Activated CD8-positive, alpha-beta T cell treated with anti-CD3 and anti-CD28 coated beads for 36 hours (primary cell): Measurements from ENCODE around the gene KPNA4. TPM values are rescaled to one million over a fixed set of nuclear protein-coding genes. Genes with fewer than 3 reads are reported as not detected.

Source experiments
- ATAC-seq: fragments of 200-7000 bp; cut with Tn5 transposase; one replicate; pipeline ENCODE4 v1.10.0; 2021; ENCODE audit warnings: mild to moderate bottlenecking, moderate library complexity
- CTCF ChIA-PET: fragments of 350-600 bp; sonication (Branson Sonifier 250); formaldehyde crosslinking; loops from one replicate; lab custom pipeline; 2021; ENCODE audit warnings: antibody characterized with exemption; lab: Charles Lee
- POLR2A ChIA-PET: fragments of 350-600 bp; sonication (Branson Sonifier 250); formaldehyde crosslinking; loops from one replicate; lab custom pipeline; 2021; ENCODE audit warnings: antibody characterized with exemption; lab: Charles Lee
- DNase-seq: peaks from one replicate; pipeline ENCODE4 v3.0.0-alpha.2; 2020
- H3K27ac Mint-ChIP-seq: one replicate; pipeline ENCODE4 v1.8.0; 2021; ENCODE audit warnings: mild to moderate bottlenecking, mixed read lengths
- H3K27me3 Mint-ChIP-seq: one replicate; pipeline ENCODE4 v1.8.0; 2021; ENCODE audit warnings: mixed read lengths
- H3K36me3 Mint-ChIP-seq: one replicate; pipeline ENCODE4 v1.8.0; 2021; ENCODE audit warnings: low read depth, mixed read lengths
- H3K4me1 Mint-ChIP-seq: one replicate; pipeline ENCODE4 v1.8.0; 2021; ENCODE audit warnings: low read depth, mixed read lengths
- H3K4me3 Mint-ChIP-seq: one replicate; pipeline ENCODE4 v1.8.0; 2021; ENCODE audit warnings: mild to moderate bottlenecking, moderate library complexity, mixed read lengths
- H3K9me3 Mint-ChIP-seq: one replicate; pipeline ENCODE4 v1.8.0; 2021; ENCODE audit warnings: mixed read lengths
- CTCF ChIP-seq: fragments of 200-600 bp; IDR thresholded peaks from one replicate; pipeline ENCODE4 v1.8.0; 2022; ENCODE audit warnings: antibody characterized with exemption, mild to moderate bottlenecking
- intact Hi-C: fragments of 100-400 bp; cut with micrococcal nuclease; formaldehyde crosslinking; loops from one replicate; pipeline ENCODE4 v1.10.0; 2022
- total RNA-seq, 2 experiments: library from RNA; stranded (reverse); gene quantifications; one replicate each; pipeline ENCODE4 v1.2.3, GENCODE V29; 2021

Gene KPNA4
- total RNA-seq, 2 experiments from 2014 or later = 50.6 to 51.0 TPM

- CTCF ChIA-PET = no interaction called here
- no peak for DNase-seq
- POLR2A ChIA-PET = no interaction called here
- no peak for TF ChIP-seq CTCF
- Mint-ChIP-seq H3K4me1 (no peaks in the 10 kb centered on the region), H3K9me3 (peaks cover 4% of the 10 kb centered on the region), H3K4me3 (no peak overlapping the region), H3K27me3 (no peaks in the 10 kb centered on the region), H3K27ac (no peak overlapping the region), H3K36me3 (no peaks in the 10 kb centered on the region)
- ATAC-seq = no peak
- intact Hi-C loops = no loop called here
Observed at GRCh38 chr3:160598865-160599264, 33.5 kb upstream of the KPNA4 start.

GRCh38 chr3:160588023-160588422 lies 22.7 kb upstream of the KPNA4 start:
- no peak overlapping the region for H3K4me3 Mint-ChIP-seq
- H3K9me3 Mint-ChIP-seq = no peaks in the 10 kb centered on the region
- ChIA-PET POLR2A (interaction anchor here (0.7 kb wide), 1 partner anchor 17 kb away, joined by 3 read pairs; no protein-coding TSS in a partner anchor), CTCF (interaction anchor here (1.6 kb wide), 1 partner anchor 26 kb away, joined by 3 read pairs; no protein-coding TSS in a partner anchor)
- no peak for ATAC-seq
- no peak for DNase-seq
- H3K27ac Mint-ChIP-seq = no peak overlapping the region
- H3K36me3 Mint-ChIP-seq = no peaks in the 10 kb centered on the region
- peaks cover 5% of the 10 kb centered on the region for H3K27me3 Mint-ChIP-seq
- no peak for TF ChIP-seq CTCF
- intact Hi-C loops = no loop called here
- no peaks in the 10 kb centered on the region for H3K4me1 Mint-ChIP-seq

GRCh38 chr3:160587105-160587504 lies 21.7 kb upstream of the KPNA4 start:
- H3K4me1 Mint-ChIP-seq = no peaks in the 10 kb centered on the region

GRCh38 chr3:160586679-160587078 lies 21.3 kb upstream of the KPNA4 start:
- peaks cover 3% of the 10 kb centered on the region for H3K9me3 Mint-ChIP-seq
- DNase-seq (no peak), ATAC-seq (no peak)
- peaks cover under 1% of the 10 kb centered on the region for H3K36me3 Mint-ChIP-seq
- ChIA-PET CTCF (no interaction called here), POLR2A (no interaction called here)
- intact Hi-C loops = no loop called here
- no peak for TF ChIP-seq CTCF
- H3K4me1 Mint-ChIP-seq = no peaks in the 10 kb centered on the region
- peaks cover 6% of the 10 kb centered on the region for H3K27me3 Mint-ChIP-seq
- no peak overlapping the region for H3K27ac Mint-ChIP-seq
- H3K4me3 Mint-ChIP-seq = no peak overlapping the region

More at GRCh38 chr3:160587105-160587504, 21.7 kb upstream of the KPNA4 start:
- DNase-seq = no peak
- Mint-ChIP-seq H3K36me3 (no peaks in the 10 kb centered on the region), H3K27me3 (peaks cover 5% of the 10 kb centered on the region), H3K27ac (no peak overlapping the region), H3K4me3 (no peak overlapping the region), H3K9me3 (no peaks in the 10 kb centered on the region)
- ChIA-PET POLR2A (no interaction called here), CTCF (no interaction called here)
- intact Hi-C loops = no loop called here
- ATAC-seq = no peak
- TF ChIP-seq CTCF = no peak

- Mint-ChIP-seq H3K9me3 (peaks cover 11% of the 10 kb centered on the region), H3K36me3 (peaks cover 4% of the 10 kb centered on the region), H3K27me3 (peaks cover 9% of the 10 kb centered on the region), H3K4me3 (no peak overlapping the region), H3K4me1 (no peaks in the 10 kb centered on the region), H3K27ac (no peak overlapping the region)
- DNase-seq = no peak
- CTCF ChIA-PET = no interaction called here
- ATAC-seq = no peak
- TF ChIP-seq CTCF = no peak
- POLR2A ChIA-PET = no interaction called here
- intact Hi-C loops = no loop called here
Observed at GRCh38 chr3:160583451-160583850, 18.1 kb upstream of the KPNA4 start.
